KMS-11 (cell line): ENCODE measurements around the gene IQSEC1.

Experiments used
- H2AFZ ChIP-seq: fragments of 200-600 bp; sonication (generic); 2 replicates; pipeline ENCODE4 v1.6.1; 2016; ENCODE audit warnings: antibody characterized with exemption, mixed run types, low read depth
- H3K27ac ChIP-seq: fragments of 200-600 bp; sonication (generic); 2 replicates; pipeline ENCODE4 v1.6.1; 2016; ENCODE audit warnings: mild to moderate bottlenecking, mixed run types
- H3K27me3 ChIP-seq: fragments of 200-600 bp; sonication (generic); 2 replicates; pipeline ENCODE4 v1.6.1; 2017; ENCODE audit warnings: mild to moderate bottlenecking, low read depth, mixed run types, moderate library complexity; ENCODE audit not compliant: insufficient read depth
- H3K36me3 ChIP-seq: fragments of 200-600 bp; sonication (generic); 2 replicates; pipeline ENCODE4 v1.6.1; 2017; ENCODE audit warnings: mild to moderate bottlenecking, mixed run types; ENCODE audit not compliant: insufficient read depth
- H3K4me1 ChIP-seq: fragments of 200-600 bp; sonication (generic); 2 replicates; pipeline ENCODE4 v1.6.1; 2016; ENCODE audit warnings: mild to moderate bottlenecking, low read depth, mixed run types; ENCODE audit not compliant: poor library complexity, severe bottlenecking
- H3K4me2 ChIP-seq: fragments of 200-600 bp; sonication (generic); 2 replicates; pipeline ENCODE4 v1.7.0; 2016; ENCODE audit warnings: mild to moderate bottlenecking, mixed run types
- H3K4me3 ChIP-seq: fragments of 200-600 bp; sonication (generic); IDR thresholded peaks from 2 replicates; pipeline ENCODE4 v1.6.1; 2017; ENCODE audit warnings: low read depth, low read length, mixed read lengths; ENCODE audit not compliant: insufficient read depth
- H3K79me2 ChIP-seq: fragments of 200-600 bp; sonication (generic); 2 replicates; pipeline ENCODE4 v1.6.1; 2016; ENCODE audit warnings: low read depth, mixed run types; ENCODE audit not compliant: insufficient read depth
- H3K9ac ChIP-seq: fragments of 200-600 bp; sonication (generic); 2 replicates; pipeline ENCODE4 v1.6.1; 2016; ENCODE audit warnings: mild to moderate bottlenecking, mixed run types
- H4K20me1 ChIP-seq: fragments of 200-600 bp; sonication (generic); 2 replicates; pipeline ENCODE4 v1.6.1; 2016; ENCODE audit warnings: mild to moderate bottlenecking, mixed run types; ENCODE audit not compliant: insufficient read depth
- CTCF ChIP-seq: fragments of 200-600 bp; sonication (generic); conservative IDR thresholded peaks from 2 replicates; pipeline ENCODE4 v1.6.1; 2017; ENCODE audit warnings: low read depth, mild to moderate bottlenecking, antibody characterized with exemption, low read length, moderate library complexity, mixed read lengths

The IQSEC1 gene

GRCh38 chr3:13070391-13071070 is 2.7 kb downstream of the IQSEC1 start:
- Histone ChIP-seq H3K4me3 (no peak overlapping the region), H3K4me1 (peaks cover 46% of the 10 kb centered on the region), H3K27me3 (no peaks in the 10 kb centered on the region), H3K4me2 (peak overlapping the region; percentile 21; the same call in 1 of the 2 replicates), H3K79me2 (no peaks in the 10 kb centered on the region), H2AFZ (no peak overlapping the region), H3K27ac (no peak overlapping the region), H3K36me3 (no peaks in the 10 kb centered on the region), H3K9ac (no peak overlapping the region), H4K20me1 (no peaks in the 10 kb centered on the region)
- no peak for TF ChIP-seq CTCF

GRCh38 chr3:13069495-13069894 is 3.7 kb downstream of the IQSEC1 start:
- Histone ChIP-seq H2AFZ (no peak overlapping the region; the same call in 1 of the 2 replicates), H3K27ac (no peak overlapping the region), H3K27me3 (no peaks in the 10 kb centered on the region)

GRCh38 chr3:13068269-13069010 is 4.8 kb downstream of the IQSEC1 start:
- H3K27ac ChIP-seq: no peak overlapping the region
- no peaks in the 10 kb centered on the region for H3K27me3 ChIP-seq
- no peaks in the 10 kb centered on the region for H4K20me1 ChIP-seq
- peaks cover 67% of the 10 kb centered on the region for H3K4me1 ChIP-seq
- H3K36me3 ChIP-seq: no peaks in the 10 kb centered on the region
- no peak for TF ChIP-seq CTCF
- H2AFZ ChIP-seq: no peak overlapping the region
- H3K9ac ChIP-seq: no peak overlapping the region
- no peak overlapping the region for H3K4me2 ChIP-seq
- no peaks in the 10 kb centered on the region for H3K79me2 ChIP-seq
- H3K4me3 ChIP-seq: no peak overlapping the region

More at GRCh38 chr3:13069495-13069894, 3.7 kb downstream of the IQSEC1 start:
- peak overlapping the region; percentile 21; the same call in 1 of the 2 replicates for H3K4me2 ChIP-seq
- H3K9ac ChIP-seq: no peak overlapping the region
- H4K20me1 ChIP-seq: no peaks in the 10 kb centered on the region
- TF ChIP-seq CTCF: no peak
- H3K36me3 ChIP-seq: no peaks in the 10 kb centered on the region
- H3K4me3 ChIP-seq: no peak overlapping the region
- no peaks in the 10 kb centered on the region for H3K79me2 ChIP-seq
- H3K4me1 ChIP-seq: peaks cover 57% of the 10 kb centered on the region

- no peaks in the 10 kb centered on the region for H4K20me1 ChIP-seq
- peaks cover 71% of the 10 kb centered on the region for H3K4me1 ChIP-seq
- no peaks in the 10 kb centered on the region for H3K36me3 ChIP-seq
Observed at GRCh38 chr3:13067778-13068177, 5.5 kb downstream of the IQSEC1 start.

More at GRCh38 chr3:13067778-13068177, 5.5 kb downstream of the IQSEC1 start:
- H3K4me2 ChIP-seq: no peak overlapping the region
- no peak overlapping the region for H2AFZ ChIP-seq
- H3K27me3 ChIP-seq: no peaks in the 10 kb centered on the region
- H3K79me2 ChIP-seq: no peaks in the 10 kb centered on the region
- H3K9ac ChIP-seq: no peak overlapping the region
- H3K27ac ChIP-seq: no peak overlapping the region
- TF ChIP-seq CTCF: no peak
- no peak overlapping the region for H3K4me3 ChIP-seq
